Activated CD4-positive, alpha-beta T cell treated with anti-CD3 and anti-CD28 coated beads, Interleukin-2, amount 50 U/mL, for 48 hours (primary cell): ENCODE measurements around the gene PGPEP1.
"Not testable (repeated sequence)": the region's sequence is repeated elsewhere in the genome, so short reads cannot be mapped to it uniquely, and the experiment has no call there.

ENCODE experiments used
- DNase-seq, 2 experiments: peaks; one replicate each; pipeline ENCODE4 v3.0.0-alpha.2; 2020

The PGPEP1 gene

GRCh38 chr19:18332917-18333530, 7.4 kb upstream of the PGPEP1 start:
- DNase-seq, result no peak

DNA sequence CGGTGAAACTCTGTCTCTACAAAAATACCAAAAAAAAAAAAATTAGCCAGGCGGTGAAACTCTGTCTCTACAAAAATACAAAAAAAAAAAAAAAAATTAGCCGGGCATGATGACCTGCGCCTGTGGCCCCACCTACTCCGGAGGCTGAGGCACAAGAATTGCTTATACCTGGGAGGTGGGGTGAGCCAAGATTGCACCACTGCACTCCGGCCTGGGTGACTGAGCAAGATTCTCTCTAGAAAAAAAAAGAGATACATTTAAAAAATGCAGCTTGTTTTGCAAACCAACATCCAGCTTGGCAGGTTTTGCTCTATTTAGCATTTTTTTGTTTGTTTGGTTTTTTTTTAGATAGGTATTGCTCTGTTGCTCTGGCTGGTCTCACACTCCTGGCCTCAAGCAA, 6.7 kb upstream of the PGPEP1 start:
- no peak for DNase-seq

DNA sequence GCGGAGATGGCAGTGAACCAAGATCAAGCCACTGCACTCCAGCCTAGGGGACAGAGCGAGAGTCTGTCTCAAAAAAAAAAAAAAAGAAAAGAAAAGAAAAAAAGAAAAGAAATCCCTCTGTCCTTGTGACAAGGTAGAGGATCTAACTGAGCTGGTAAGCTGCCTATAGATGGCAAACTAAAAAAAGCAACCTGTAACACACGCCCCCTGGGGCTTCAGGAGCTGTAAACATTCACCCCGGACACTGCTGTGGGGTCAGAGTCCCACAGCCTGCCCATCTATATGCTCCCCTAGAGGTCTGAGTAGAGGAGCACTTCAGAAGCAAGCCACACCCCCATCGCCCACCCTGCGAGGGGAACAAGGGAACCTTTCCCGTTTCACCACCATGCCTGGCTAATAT, 4.3 kb upstream of the PGPEP1 start:
- no peak for DNase-seq

- no peak for DNase-seq
Observed at GRCh38 chr19:18338541-18338940, 1.9 kb upstream of the PGPEP1 start.

- DNase-seq, result peak in 1 of 2 experiments; percentile 15
Observed at GRCh38 chr19:18339723-18340122, 675 bp upstream of the PGPEP1 start.

DNA sequence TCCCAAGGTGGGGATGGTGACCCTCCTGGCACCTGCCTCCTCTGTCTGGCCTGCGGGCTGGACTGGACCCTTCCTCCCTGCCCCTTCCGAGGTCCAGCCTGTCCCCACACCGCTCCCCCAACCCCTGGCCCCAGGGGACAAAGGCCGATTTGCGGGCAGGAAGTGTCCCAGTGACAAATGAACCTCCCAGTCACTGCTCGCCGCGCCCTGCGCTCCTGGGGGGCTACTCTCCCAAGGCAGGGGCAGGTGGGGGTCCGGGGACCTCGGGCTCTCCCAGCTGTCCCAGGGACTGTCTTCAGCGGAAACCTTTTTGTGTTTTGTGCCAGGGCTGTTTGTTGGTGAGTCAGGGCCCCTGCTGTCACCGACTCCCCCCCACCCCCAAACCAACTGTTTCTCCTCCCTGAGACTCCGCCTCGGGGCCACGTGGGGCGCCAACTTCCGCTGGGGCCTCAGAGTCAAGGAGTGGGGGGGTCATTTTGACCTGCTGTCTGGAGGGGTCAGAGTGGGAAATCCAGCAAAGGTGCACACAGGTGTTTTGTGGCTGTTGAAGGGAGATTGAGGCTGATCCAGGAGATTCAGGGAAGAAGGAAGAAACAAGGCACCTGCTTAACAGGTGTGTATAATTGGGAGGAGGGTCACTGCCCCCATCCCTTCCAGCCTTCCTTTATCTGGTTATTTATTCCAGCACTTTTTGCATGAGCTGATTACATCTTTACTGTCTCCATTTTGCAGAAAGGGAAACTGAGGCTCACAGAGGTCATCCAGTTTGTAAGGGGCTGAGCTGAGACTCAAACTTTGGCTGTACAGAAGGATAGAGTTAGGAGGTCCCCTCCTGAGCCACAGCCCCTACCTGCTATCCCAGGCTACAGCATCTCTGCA, 831 bp downstream of the PGPEP1 start:
- peak; percentile 71 to 78 for DNase-seq

DNA sequence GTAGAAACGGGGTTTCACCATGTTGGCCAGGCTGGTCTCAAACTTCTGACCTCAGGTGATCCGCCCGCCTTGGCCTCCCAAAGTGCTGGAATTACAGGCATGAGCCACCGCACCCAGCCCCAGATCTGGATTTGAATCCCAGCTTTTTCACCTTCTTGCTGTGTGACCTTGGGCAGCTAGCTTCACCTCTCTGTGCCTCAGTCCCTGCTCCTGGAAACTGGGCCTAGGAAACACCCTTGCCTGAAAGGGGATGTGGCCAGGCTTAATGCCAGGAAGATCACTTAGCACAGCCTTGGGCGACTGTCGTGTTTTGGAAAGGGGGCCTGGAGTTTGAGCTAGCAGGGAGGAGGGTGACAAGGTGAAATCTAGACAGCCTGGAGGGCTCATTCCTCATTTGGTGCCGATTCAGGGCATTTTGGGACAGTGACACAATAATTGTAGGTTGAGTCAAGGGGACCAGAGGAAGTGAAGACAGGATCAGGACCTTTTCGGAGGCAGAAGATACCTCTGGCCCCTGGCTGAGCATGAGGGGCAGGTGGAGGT, 1.8 kb downstream of the PGPEP1 start:
- DNase-seq, result no peak

DNA sequence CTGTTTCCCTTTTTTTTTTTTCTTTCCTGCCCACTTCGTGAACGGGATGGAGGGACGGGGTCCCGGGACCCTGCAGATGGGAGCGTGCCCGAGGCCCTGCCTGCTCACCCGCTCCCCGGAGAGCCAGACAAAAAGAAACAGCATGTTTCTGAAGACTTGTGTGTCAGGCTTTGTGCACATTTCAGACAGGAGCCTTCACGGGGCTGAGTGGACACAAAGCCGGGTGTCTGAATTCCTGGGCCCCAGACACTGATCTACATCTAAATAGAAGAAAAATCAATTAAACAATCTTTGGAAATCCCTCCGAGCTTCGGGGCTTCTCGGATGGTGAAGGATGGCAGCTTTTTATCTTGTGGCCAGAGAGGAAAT, 4.2 kb downstream of the PGPEP1 start:
- no peak for DNase-seq

DNA sequence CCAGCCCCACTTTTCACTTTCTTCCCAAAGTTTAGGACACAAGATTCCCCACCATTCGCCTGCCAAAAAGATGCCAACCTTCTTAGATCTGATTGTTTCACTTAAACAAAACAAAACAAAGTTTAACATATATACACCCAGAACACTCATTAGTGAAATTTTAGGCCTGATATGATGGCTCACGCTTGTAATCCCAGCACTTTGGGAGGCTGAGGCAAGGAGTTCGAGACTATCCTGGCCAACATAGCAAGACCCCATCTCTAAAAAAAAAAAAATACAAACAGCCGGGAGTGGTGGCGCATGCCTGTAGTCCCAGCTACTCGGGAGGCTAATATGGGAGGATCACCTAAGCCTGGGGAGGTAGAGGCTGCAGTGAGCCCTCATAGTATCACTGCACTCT, 4.9 kb downstream of the PGPEP1 start:
- DNase-seq, result no peak

DNA sequence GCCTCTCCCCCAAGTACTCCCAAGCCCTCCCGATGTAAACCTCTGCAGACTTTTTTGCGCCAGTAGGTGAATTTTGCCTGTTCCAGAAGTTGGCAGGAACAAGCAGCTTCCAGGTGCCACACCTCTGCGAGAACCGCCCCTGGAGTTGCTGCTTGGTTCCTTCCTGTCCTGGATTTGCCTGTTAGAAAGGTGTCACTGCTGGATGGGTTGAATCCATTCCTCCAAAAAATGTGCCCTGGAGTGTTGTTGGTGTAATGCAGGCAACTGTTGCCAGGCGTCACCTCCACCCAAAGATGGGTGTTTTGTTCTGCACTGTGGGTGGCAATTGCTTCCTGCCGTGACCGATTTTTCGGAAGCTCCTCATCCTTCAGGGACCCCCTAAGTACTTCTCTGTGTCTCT, 5.7 kb downstream of the PGPEP1 start:
- DNase-seq, result no peak

- no peak for DNase-seq
Observed at GRCh38 chr19:18348171-18348570, 7.8 kb downstream of the PGPEP1 start.

- DNase-seq, result not testable (repeated sequence)
Observed at GRCh38 chr19:18348818-18349339, 8.5 kb downstream of the PGPEP1 start.

DNA sequence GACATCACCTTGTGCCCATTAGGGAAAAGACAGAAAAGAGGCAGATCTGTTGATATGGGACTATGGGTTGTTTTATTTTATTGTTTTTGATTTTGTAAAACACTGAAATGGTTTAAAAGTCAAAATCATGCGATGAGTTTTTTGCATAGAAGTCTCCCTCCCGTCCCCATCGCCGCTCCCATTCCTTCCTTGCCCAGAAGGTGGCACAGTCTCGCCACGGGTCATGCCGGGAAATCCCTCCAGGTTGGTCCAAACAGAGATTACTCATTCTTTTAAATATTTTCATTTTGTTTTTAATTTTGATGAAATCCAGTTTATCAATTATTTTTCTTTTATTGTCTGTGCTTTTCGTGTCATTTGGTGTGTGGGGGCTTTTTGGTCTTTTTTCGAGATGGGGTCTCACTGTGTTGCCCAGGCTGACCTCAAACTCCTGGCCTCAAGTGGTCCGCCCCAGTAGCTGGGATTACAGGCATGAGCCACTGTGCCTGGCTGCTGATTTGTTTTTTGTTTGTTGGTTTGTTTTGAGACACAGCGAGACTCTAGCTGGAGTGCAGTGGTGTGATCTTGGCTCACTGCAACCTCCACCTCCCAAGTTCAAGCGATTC, 9.2 kb downstream of the PGPEP1 start:
- peak; percentile 52 to 53 for DNase-seq

GRCh38 chr19:18350490-18350889, 10.1 kb downstream of the PGPEP1 start:
- no peak for DNase-seq

GRCh38 chr19:18351544-18351943, 11.1 kb downstream of the PGPEP1 start:
- no peak for DNase-seq

GRCh38 chr19:18353378-18354005, 13.1 kb downstream of the PGPEP1 start:
- no peak for DNase-seq

GRCh38 chr19:18354743-18355142, 14.3 kb downstream of the PGPEP1 start:
- DNase-seq, result not testable (repeated sequence)

DNA sequence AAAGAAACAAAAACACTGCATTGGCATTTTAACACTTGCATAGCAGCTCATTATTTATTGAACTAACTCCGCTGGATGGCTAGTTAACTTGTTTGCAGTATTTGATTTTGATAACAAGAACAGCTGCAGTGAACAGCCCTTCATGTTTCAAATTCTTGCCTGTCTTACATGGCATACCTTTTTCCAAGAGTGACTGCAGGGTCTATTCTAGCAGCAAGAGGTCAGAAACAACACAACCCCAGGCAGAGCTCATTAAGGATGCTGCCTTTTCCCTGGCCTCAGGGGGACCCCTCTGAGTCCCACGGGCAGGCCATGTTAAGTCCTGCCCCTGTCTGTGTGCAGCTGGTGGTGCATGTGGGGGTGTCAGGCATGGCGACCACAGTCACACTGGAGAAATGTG, 16.6 kb downstream of the PGPEP1 start:
- DNase-seq, result no peak

DNA sequence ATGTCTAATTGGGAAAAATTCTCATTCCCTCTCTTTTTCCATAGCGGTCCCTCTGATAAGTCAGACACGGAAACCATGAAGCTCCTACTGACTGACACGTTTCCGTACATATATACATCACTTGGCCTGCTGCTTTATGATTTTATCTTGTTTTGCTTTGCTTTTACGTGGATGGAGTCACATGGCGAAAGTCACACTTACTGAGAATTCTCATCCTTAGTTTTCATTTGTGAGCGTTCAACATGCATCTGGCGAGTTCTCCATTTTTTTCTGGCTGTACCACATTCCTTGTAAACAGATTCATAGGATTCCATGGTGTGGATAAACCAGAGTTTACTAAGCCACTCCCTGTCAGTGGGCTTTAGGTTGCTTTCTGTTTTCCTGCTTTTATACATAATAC, 21.2 kb downstream of the PGPEP1 start:
- DNase-seq, result no peak

DNA sequence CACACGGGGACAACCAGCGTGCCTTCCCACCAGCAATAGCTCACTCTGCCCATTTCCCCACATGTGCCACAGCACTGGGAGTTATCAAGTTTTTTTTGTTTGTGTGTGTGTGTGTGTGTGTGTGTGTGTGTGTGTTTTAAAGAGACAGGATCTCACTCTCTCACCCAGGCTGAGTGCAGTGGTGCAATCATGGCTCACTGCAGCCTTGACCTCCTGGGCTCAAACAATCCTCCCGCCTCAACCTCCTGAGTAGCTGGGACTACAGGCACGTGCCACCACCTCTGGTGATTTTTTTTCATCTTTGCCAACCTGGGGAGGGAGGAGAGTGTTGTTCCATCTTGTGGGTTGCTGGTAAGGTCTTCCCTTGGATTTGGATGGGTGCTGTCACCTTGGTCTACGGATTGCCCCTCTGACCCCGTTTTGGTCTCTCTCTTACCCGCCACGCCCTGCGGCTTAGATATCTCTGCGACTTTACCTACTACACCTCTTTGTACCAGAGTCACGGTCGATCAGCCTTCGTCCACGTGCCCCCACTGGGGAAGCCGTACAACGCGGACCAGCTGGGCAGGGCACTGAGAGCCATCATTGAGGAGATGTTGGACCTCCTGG, 22.6 kb downstream of the PGPEP1 start:
- no peak for DNase-seq

DNA sequence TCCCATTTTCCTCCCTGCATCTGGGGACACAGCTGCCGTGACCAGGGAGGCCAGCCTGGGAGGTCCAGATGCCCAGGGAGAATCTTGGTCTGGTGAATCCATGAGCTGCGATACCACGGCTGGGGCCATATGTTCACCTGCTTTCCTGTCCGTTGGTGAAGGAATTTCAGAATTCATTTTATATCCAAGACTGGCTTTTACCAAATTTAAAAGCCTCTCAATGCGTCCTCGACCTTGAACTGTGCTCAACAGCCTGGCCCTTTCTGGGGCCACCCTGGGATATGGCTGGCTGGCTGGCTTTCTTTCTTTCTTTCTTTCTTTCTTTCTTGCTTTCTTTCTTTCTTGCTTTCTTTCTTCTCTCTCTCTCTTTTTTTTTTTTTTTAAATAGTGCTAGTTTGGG, 23.4 kb downstream of the PGPEP1 start:
- no peak for DNase-seq

- DNase-seq, result not testable (repeated sequence)
Observed at GRCh38 chr19:18364277-18364825, 24.0 kb downstream of the PGPEP1 start.
